BLaER1 (cell line): ENCODE data around the gene NLRC5.
"Not testable (repeated sequence)": the region's sequence is repeated elsewhere in the genome, so short reads cannot be mapped to it uniquely, and the experiment has no call there.

Source experiments
- H3K27ac ChIP-seq: shearing (Covaris generic); formaldehyde crosslinking; 2 replicates; pipeline ENCODE4 v1.8.1; 2022
- H3K27me3 ChIP-seq: shearing (Covaris generic); formaldehyde crosslinking; 2 replicates; pipeline ENCODE4 v1.8.1; 2022
- H3K36me3 ChIP-seq: shearing (Covaris generic); formaldehyde crosslinking; 2 replicates; pipeline ENCODE4 v1.8.1; 2022
- H3K4me1 ChIP-seq: shearing (Covaris generic); formaldehyde crosslinking; 2 replicates; pipeline ENCODE4 v1.8.1; 2022
- H3K4me2 ChIP-seq: shearing (Covaris generic); formaldehyde crosslinking; 2 replicates; pipeline ENCODE4 v1.8.1; 2022
- H3K4me3 ChIP-seq: shearing (Covaris generic); formaldehyde crosslinking; 2 replicates; pipeline ENCODE4 v1.8.1; 2022
- H3K9ac ChIP-seq: shearing (Covaris generic); formaldehyde crosslinking; 2 replicates; pipeline ENCODE4 v1.8.1; 2022
- H3K9me3 ChIP-seq: shearing (Covaris generic); formaldehyde crosslinking; 2 replicates; pipeline ENCODE4 v1.8.1; 2022
- H4K20me1 ChIP-seq: shearing (Covaris generic); formaldehyde crosslinking; 2 replicates; pipeline ENCODE4 v1.8.1; 2022
- Cebpa-rat ChIP-seq: shearing (Covaris generic); IDR thresholded peaks from 2 replicates; pipeline ENCODE4 v1.8.1; 2022

The NLRC5 gene

GRCh38 chr16:56987692-56988091 is 1.7 kb upstream of the NLRC5 start:
- H3K4me1 ChIP-seq, result peaks cover 94% of the 10 kb centered on the region
- no peak overlapping the region for H3K27ac ChIP-seq
- H3K27me3 ChIP-seq, result no peaks in the 10 kb centered on the region
- no peaks in the 10 kb centered on the region for H4K20me1 ChIP-seq
- H3K9ac ChIP-seq, result no peak overlapping the region
- H3K4me2 ChIP-seq, result peak overlapping the region; percentile 89
- H3K9me3 ChIP-seq, result no peaks in the 10 kb centered on the region
- no peak for TF ChIP-seq Cebpa-rat
- H3K36me3 ChIP-seq, result no peaks in the 10 kb centered on the region
- H3K4me3 ChIP-seq, result no peak overlapping the region

DNA sequence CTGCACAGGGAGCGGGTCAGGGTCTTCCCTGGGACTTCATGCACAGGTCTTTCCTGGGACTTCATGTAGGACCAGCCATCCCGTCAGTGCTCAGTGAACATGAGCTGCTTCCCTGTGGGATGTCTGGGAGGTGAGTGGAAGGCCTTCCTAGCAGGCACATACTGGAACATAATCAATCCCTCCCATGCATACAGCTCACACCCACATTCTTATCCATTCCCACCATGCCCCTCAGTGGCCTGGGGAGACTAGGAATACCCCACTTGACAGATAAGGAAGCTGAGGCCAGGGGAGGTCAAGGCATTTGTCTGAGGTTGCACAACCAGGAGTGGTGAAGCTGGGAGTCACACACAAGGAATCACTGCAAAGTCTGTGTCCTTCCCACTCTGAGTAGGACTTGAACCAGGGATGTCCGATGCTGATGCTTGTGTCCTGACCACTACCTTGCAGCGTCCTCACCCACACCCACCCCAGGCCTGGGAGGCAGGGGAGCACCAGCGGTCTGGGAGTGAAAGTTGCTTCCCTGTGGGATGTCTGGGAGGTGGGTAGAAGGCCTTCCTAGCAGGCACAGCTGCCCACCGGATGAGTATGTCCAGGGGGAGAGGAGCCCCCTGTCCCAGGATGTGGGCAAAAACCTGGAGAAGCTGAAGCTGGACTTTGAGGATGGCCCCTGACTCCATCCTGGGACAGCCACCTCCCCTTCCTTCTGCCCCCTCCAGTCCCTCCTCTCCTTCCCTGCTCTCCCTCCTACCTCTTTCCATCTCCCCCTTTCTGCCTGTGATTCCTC is 1.0 kb upstream of the NLRC5 start:
- TF ChIP-seq Cebpa-rat, result no peak
- no peaks in the 10 kb centered on the region for H3K27me3 ChIP-seq
- H3K9ac ChIP-seq, result peak overlapping the region; percentile 87
- H3K9me3 ChIP-seq, result no peaks in the 10 kb centered on the region
- peak overlapping the region; percentile 89 for H3K4me2 ChIP-seq
- H4K20me1 ChIP-seq, result no peaks in the 10 kb centered on the region
- H3K4me1 ChIP-seq, result peaks cover 90% of the 10 kb centered on the region
- H3K36me3 ChIP-seq, result no peaks in the 10 kb centered on the region
- peak overlapping the region; percentile 83 for H3K4me3 ChIP-seq
- peak overlapping the region; percentile 85 for H3K27ac ChIP-seq

GRCh38 chr16:56989988-56990387 is 631 bp downstream of the NLRC5 start:
- Histone ChIP-seq H3K4me1 (peaks cover 85% of the 10 kb centered on the region), H3K4me2 (peak overlapping the region; percentile 89), H3K9me3 (no peaks in the 10 kb centered on the region), H3K4me3 (peak overlapping the region; percentile 83), H3K27ac (peak overlapping the region; percentile 85), H3K9ac (peak overlapping the region; percentile 87), H3K27me3 (no peaks in the 10 kb centered on the region), H4K20me1 (peaks cover 9% of the 10 kb centered on the region; the same call in 1 of the 2 replicates), H3K36me3 (no peaks in the 10 kb centered on the region)
- no peak for TF ChIP-seq Cebpa-rat

GRCh38 chr16:56990407-56991286 is 1.3 kb downstream of the NLRC5 start:
- peak overlapping the region; percentile 87; the same call in 1 of the 2 replicates for H3K9ac ChIP-seq
- no peaks in the 10 kb centered on the region for H3K36me3 ChIP-seq
- no peak overlapping the region; the same call in 1 of the 2 replicates for H3K27ac ChIP-seq
- peaks cover 85% of the 10 kb centered on the region for H3K4me1 ChIP-seq
- no peaks in the 10 kb centered on the region for H3K9me3 ChIP-seq
- peak overlapping the region; percentile 89 for H3K4me2 ChIP-seq
- H4K20me1 ChIP-seq, result peaks cover 14% of the 10 kb centered on the region; the same call in 1 of the 2 replicates
- H3K4me3 ChIP-seq, result peak overlapping the region; percentile 83
- TF ChIP-seq Cebpa-rat, result no peak
- H3K27me3 ChIP-seq, result no peaks in the 10 kb centered on the region

DNA sequence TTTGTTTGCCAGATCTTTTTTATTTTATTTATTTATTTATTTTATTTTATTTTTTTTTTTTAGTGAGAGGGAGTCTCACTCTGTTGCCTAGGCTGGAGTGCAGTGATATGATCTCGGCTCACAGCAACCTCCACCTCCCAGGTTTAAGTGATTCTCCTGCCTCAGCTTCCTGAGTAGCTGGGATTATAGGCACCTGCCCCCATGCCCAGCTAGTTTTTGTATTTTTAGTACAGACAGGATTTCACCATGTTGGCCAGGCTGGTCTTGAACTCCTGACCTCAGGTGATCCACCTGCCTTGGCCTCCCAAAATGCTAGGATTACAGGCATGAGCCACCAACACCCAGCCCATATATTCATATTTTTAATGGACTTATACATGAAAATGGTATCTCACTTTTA is 3.1 kb downstream of the NLRC5 start:
- H3K9ac ChIP-seq, H3K27ac ChIP-seq, H3K9me3 ChIP-seq, H3K4me3 ChIP-seq, H3K36me3 ChIP-seq, H3K27me3 ChIP-seq, H3K4me2 ChIP-seq: not testable (repeated sequence)
- peaks cover 14% of the 10 kb centered on the region; the same call in 1 of the 2 replicates for H4K20me1 ChIP-seq
- H3K4me1 ChIP-seq, result peaks cover 74% of the 10 kb centered on the region

DNA sequence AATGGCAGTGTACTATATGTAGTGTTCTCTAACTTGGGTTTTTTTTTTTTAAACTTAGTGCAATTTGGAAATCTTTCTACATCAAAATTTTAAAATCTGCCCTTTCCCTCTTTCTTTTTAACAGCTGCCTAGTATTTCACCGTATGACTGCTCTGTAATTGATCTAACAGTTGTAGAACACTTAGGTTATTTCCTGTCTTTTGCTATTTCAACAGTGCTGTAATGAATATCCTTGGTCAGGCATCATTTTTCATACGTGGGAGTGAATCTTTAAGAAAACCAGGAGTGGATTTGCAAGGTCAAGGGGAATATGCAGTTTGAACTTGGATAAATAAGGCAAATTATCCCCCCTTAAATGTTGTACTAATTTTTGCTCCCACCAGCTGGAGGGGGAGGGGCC is 3.8 kb downstream of the NLRC5 start:
- Histone ChIP-seq H3K4me1 (peaks cover 66% of the 10 kb centered on the region), H3K9me3 (no peaks in the 10 kb centered on the region), H3K27me3 (no peaks in the 10 kb centered on the region), H3K4me3 (no peak overlapping the region), H3K36me3 (no peaks in the 10 kb centered on the region), H3K27ac (no peak overlapping the region), H4K20me1 (peaks cover 14% of the 10 kb centered on the region; the same call in 1 of the 2 replicates), H3K9ac (no peak overlapping the region), H3K4me2 (no peak overlapping the region)
- TF ChIP-seq Cebpa-rat, result no peak

- Histone ChIP-seq H3K4me1 (peaks cover 66% of the 10 kb centered on the region), H3K4me2 (peak overlapping the region; percentile 48), H3K9me3 (no peaks in the 10 kb centered on the region), H4K20me1 (peaks cover 14% of the 10 kb centered on the region; the same call in 1 of the 2 replicates), H3K27me3 (no peaks in the 10 kb centered on the region), H3K27ac (no peak overlapping the region), H3K4me3 (no peak overlapping the region), H3K36me3 (no peaks in the 10 kb centered on the region), H3K9ac (no peak overlapping the region)
- TF ChIP-seq Cebpa-rat, result no peak
These were observed 5.0 kb downstream of the NLRC5 start for GRCh38 chr16:56994311-56994710.

- H3K27ac ChIP-seq, result no peak overlapping the region
- TF ChIP-seq Cebpa-rat, result no peak
- peaks cover 22% of the 10 kb centered on the region; the same call in 1 of the 2 replicates for H4K20me1 ChIP-seq
- peaks cover 71% of the 10 kb centered on the region for H3K4me1 ChIP-seq
- H3K4me3 ChIP-seq, result no peak overlapping the region
- H3K9me3 ChIP-seq, result no peaks in the 10 kb centered on the region
- H3K9ac ChIP-seq, result 0 out of 2 replicates have a peak overlapping the region, but pooled peaks have one; percentile 15
- H3K4me2 ChIP-seq, result peak overlapping the region; percentile 48
- H3K27me3 ChIP-seq, result no peaks in the 10 kb centered on the region
- no peaks in the 10 kb centered on the region for H3K36me3 ChIP-seq
These were observed 5.9 kb downstream of the NLRC5 start for GRCh38 chr16:56995136-56995805.

GRCh38 chr16:56997264-56997663 is 7.9 kb downstream of the NLRC5 start:
- H3K4me1 ChIP-seq, result peaks cover 63% of the 10 kb centered on the region
- H3K4me3 ChIP-seq, result no peak overlapping the region
- no peak overlapping the region for H3K9ac ChIP-seq
- H3K9me3 ChIP-seq, result no peaks in the 10 kb centered on the region
- no peaks in the 10 kb centered on the region for H3K27me3 ChIP-seq
- no peak overlapping the region for H3K4me2 ChIP-seq
- peaks cover 32% of the 10 kb centered on the region; the same call in 1 of the 2 replicates for H4K20me1 ChIP-seq
- no peak overlapping the region for H3K27ac ChIP-seq
- TF ChIP-seq Cebpa-rat, result no peak
- no peaks in the 10 kb centered on the region for H3K36me3 ChIP-seq
